H1 (cell line): Measurements from ENCODE around the gene ST6GALNAC5. TPM values are rescaled to one million over a fixed set of nuclear protein-coding genes. Genes with fewer than 3 reads are reported as not detected.

Source experiments
- CTCF ChIA-PET: fragments of 300-600 bp; sonication (Branson Sonifier 250); formaldehyde crosslinking; loops from one replicate; lab custom pipeline; 2021; ENCODE audit not compliant: partially characterized antibody; lab: Charles Lee
- POLR2A ChIA-PET: fragments of 300-600 bp; sonication (Branson Sonifier 250); formaldehyde crosslinking; loops from one replicate; lab custom pipeline; 2021; ENCODE audit warnings: inconsistent platforms; ENCODE audit not compliant: partially characterized antibody; lab: Charles Lee
- DNase-seq, 2 experiments: peaks; one replicate each; pipeline versions ENCODE4 v3.0.0 to v3.0.0-alpha.2; 2010 to 2022; ENCODE audit warnings: low spot score in 2 of 2, low read depth in 1 of 2, mixed read lengths in 1 of 2
- FAIRE-seq: peaks from 2 replicates; lab custom pipeline; 2011; peaks lifted over from hg19 to GRCh38; lab: Jason Lieb, UNC
- H2AFZ ChIP-seq: 2 replicates; pipeline ENCODE4 v1.8.1; 2012; ENCODE audit warnings: low read length, inconsistent platforms
- H2AK5ac ChIP-seq: 2 replicates; pipeline ENCODE4 v1.6.1; 2013; ENCODE audit warnings: low read depth, low read length
- H2BK120ac ChIP-seq: replicated peaks from 2 replicates; pipeline ENCODE3; 2013; ENCODE audit warnings: low read depth, low read length, inconsistent platforms
- H2BK12ac ChIP-seq: 2 replicates; pipeline ENCODE4 v1.6.1; 2013; ENCODE audit warnings: low read depth, low read length
- H2BK15ac ChIP-seq: 2 replicates; pipeline ENCODE4 v1.6.1; 2013; ENCODE audit warnings: low read length
- H2BK20ac ChIP-seq: 2 replicates; pipeline ENCODE4 v1.6.1; 2013; ENCODE audit warnings: low read length
- H2BK5ac ChIP-seq: 2 replicates; pipeline ENCODE4 v1.6.1; 2013; ENCODE audit warnings: low read depth, low read length
- H3K14ac ChIP-seq: 2 replicates; pipeline ENCODE4 v1.6.1; 2013; ENCODE audit warnings: inconsistent platforms; ENCODE audit not compliant: insufficient read length
- H3K18ac ChIP-seq: 2 replicates; pipeline ENCODE4 v1.6.1; 2013; ENCODE audit warnings: low read length; ENCODE audit errors: extremely low read depth
- H3K23ac ChIP-seq: 2 replicates; pipeline ENCODE4 v1.6.1; 2013; ENCODE audit warnings: inconsistent platforms; ENCODE audit not compliant: insufficient read length
- H3K23me2 ChIP-seq: 2 replicates; pipeline ENCODE4 v1.6.1; 2013; ENCODE audit warnings: low read depth, low read length
- H3K27ac ChIP-seq: 2 replicates; pipeline ENCODE4 v1.6.1; 2011; ENCODE audit warnings: low read depth, low read length, inconsistent platforms
- H3K27me3 ChIP-seq, 4 experiments: replicated peaks in 1 of 4; 1 replicate in 1 of 4; 2 replicates in 3 of 4; pipeline versions ENCODE4 v1.6.1 to v1.8.1; 2011 to 2013; ENCODE audit warnings: low read length in 3 of 4, mild to moderate bottlenecking in 3 of 4, inconsistent platforms in 2 of 4, mixed read lengths in 2 of 4, moderate library complexity in 1 of 4; ENCODE audit not compliant: control insufficient read depth in 3 of 4, insufficient read depth in 3 of 4; ENCODE audit errors: extremely low read depth in 1 of 4
- H3K36me3 ChIP-seq, 4 experiments: 2 replicates each; pipeline versions ENCODE4 v1.6.1 to v1.8.1; 2011 to 2013; ENCODE audit warnings: mild to moderate bottlenecking in 4 of 4, low read length in 3 of 4, moderate library complexity in 2 of 4, control low read depth in 1 of 4, inconsistent platforms in 1 of 4; ENCODE audit not compliant: insufficient read depth in 4 of 4, control insufficient read depth in 2 of 4
- H3K4ac ChIP-seq: replicated peaks from 2 replicates; pipeline ENCODE3; 2013; ENCODE audit warnings: low read length, low read depth, mixed read lengths, inconsistent platforms; ENCODE audit not compliant: insufficient read length
- H3K4me1 ChIP-seq, 4 experiments: replicated peaks in 1 of 4; 1 replicate in 1 of 4; 2 replicates in 3 of 4; pipeline versions ENCODE4 v1.6.1 to v1.8.1; 2011 to 2013; ENCODE audit warnings: low read length in 3 of 4, inconsistent platforms in 2 of 4, mixed read lengths in 1 of 4; ENCODE audit not compliant: insufficient read depth in 4 of 4, control insufficient read depth in 3 of 4
- H3K4me2 ChIP-seq, 2 experiments: 2 replicates each; pipeline versions ENCODE4 v1.6.1 to v1.8.1; 2011 to 2013; ENCODE audit warnings: low read depth in 2 of 2, low read length in 2 of 2, control low read depth in 1 of 2, inconsistent platforms in 1 of 2, mild to moderate bottlenecking in 1 of 2; ENCODE audit not compliant: insufficient read depth in 1 of 2
- H3K4me3 ChIP-seq, 4 experiments: fragments of 200-600, 300-600 bp in 1 of 4; sonication (generic), shearing (Covaris generic), sonication (Bioruptor Twin) in 1 of 4; 2 replicates each; pipeline versions ENCODE4 v1.5.1 to v1.8.1; 2011 to 2016; ENCODE audit warnings: low read length in 4 of 4, low read depth in 3 of 4, control low read depth in 2 of 4, inconsistent platforms in 2 of 4, mild to moderate bottlenecking in 2 of 4, mixed read lengths in 1 of 4, moderate library complexity in 1 of 4; ENCODE audit not compliant: insufficient read depth in 2 of 4; ENCODE audit errors: extremely low read depth in 1 of 4
- H3K56ac ChIP-seq: replicated peaks from 2 replicates; pipeline ENCODE3; 2013; ENCODE audit warnings: low read depth, mild to moderate bottlenecking, mixed read lengths, low read length, inconsistent platforms; ENCODE audit not compliant: insufficient read length
- H3K79me1 ChIP-seq: 2 replicates; pipeline ENCODE4 v1.6.1; 2013; ENCODE audit warnings: low read depth, low read length, control low read depth
- H3K79me2 ChIP-seq, 2 experiments: 2 replicates each; pipeline versions ENCODE4 v1.6.1 to v1.8.1; 2012 to 2013; ENCODE audit warnings: low read length in 2 of 2, mild to moderate bottlenecking in 2 of 2, inconsistent platforms in 1 of 2; ENCODE audit not compliant: insufficient read depth in 2 of 2, control insufficient read depth in 1 of 2
- H3K9ac ChIP-seq, 4 experiments: replicated peaks in 1 of 4; 1 replicate in 1 of 4; 2 replicates in 3 of 4; pipeline versions ENCODE4 v1.6.1 to v1.8.1; 2011 to 2013; ENCODE audit warnings: low read depth in 3 of 4, low read length in 3 of 4, control low read depth in 2 of 4, mild to moderate bottlenecking in 2 of 4, moderate library complexity in 2 of 4, inconsistent platforms in 1 of 4; ENCODE audit errors: extremely low read depth in 1 of 4
- H3K9me3 ChIP-seq, 2 experiments: 2 replicates each; pipeline versions ENCODE4 v1.6.1 to v1.8.1; 2012 to 2013; ENCODE audit warnings: mild to moderate bottlenecking in 2 of 2, moderate library complexity in 2 of 2, control low read depth in 1 of 2, inconsistent platforms in 1 of 2, low read depth in 1 of 2, low read length in 1 of 2, mixed read lengths in 1 of 2; ENCODE audit not compliant: insufficient read depth in 2 of 2
- H4K20me1 ChIP-seq, 2 experiments: replicated peaks in 1 of 2; 2 replicates each; pipeline versions ENCODE3 to v1.8.1; 2011 to 2013; ENCODE audit warnings: inconsistent platforms in 2 of 2, low read length in 2 of 2, mild to moderate bottlenecking in 1 of 2; ENCODE audit not compliant: insufficient read depth in 2 of 2, control insufficient read depth in 1 of 2
- H4K5ac ChIP-seq: 2 replicates; pipeline ENCODE4 v1.6.1; 2013; ENCODE audit warnings: low read length, low read depth, mixed read lengths, inconsistent platforms; ENCODE audit not compliant: insufficient read length
- H4K8ac ChIP-seq: 2 replicates; pipeline ENCODE4 v1.8.0; 2013; ENCODE audit warnings: mild to moderate bottlenecking, moderate library complexity, low read length, inconsistent platforms; ENCODE audit not compliant: insufficient read depth; ENCODE audit errors: extremely low read depth
- H4K91ac ChIP-seq: replicated peaks from 2 replicates; pipeline ENCODE3; 2013; ENCODE audit warnings: low read length, mixed read lengths, inconsistent platforms; ENCODE audit not compliant: insufficient read length
- CEBPB ChIP-seq: IDR thresholded peaks from 2 replicates; pipeline ENCODE4 v1.6.1; 2012; ENCODE audit warnings: low read depth, low read length
- EZH2 ChIP-seq: fragments of 200-600 bp; sonication (generic); IDR thresholded peaks from 2 replicates; pipeline ENCODE4 v1.7.1; 2012; ENCODE audit warnings: low read depth, mild to moderate bottlenecking, moderate library complexity, low read length, inconsistent platforms; ENCODE audit not compliant: severe bottlenecking
- FOSL1 ChIP-seq: IDR thresholded peaks from 2 replicates; pipeline ENCODE4 v1.6.1; 2011; ENCODE audit warnings: mild to moderate bottlenecking, low read depth, low read length, moderate library complexity; ENCODE audit not compliant: insufficient read depth
- POLR2AphosphoS5 ChIP-seq: IDR thresholded peaks from 2 replicates; pipeline ENCODE4 v1.6.1; 2011; ENCODE audit warnings: low read depth, low read length
- SIRT6 ChIP-seq: IDR thresholded peaks from one replicate; pipeline ENCODE4 v1.7.1; 2012; ENCODE audit warnings: low read length, inconsistent platforms
- TAF1 ChIP-seq: IDR thresholded peaks from 2 replicates; pipeline ENCODE4 v1.6.1; 2011; ENCODE audit warnings: mild to moderate bottlenecking, low read depth, low read length
- ZNF274 ChIP-seq: IDR thresholded peaks from 2 replicates; pipeline ENCODE4 v1.7.0; 2012; ENCODE audit warnings: low read length, borderline replicate concordance; ENCODE audit errors: extremely low read depth
- WGBS, 2 experiments: shearing (Covaris generic) in 1 of 2; methylation state at CpG; one replicate each; pipeline versions ENCODE4 v1.1.6 to v1.1.7; 2013 to 2015; ENCODE audit warnings: low lambda C conversion rate in 2 of 2, mixed read lengths in 2 of 2, inconsistent platforms in 1 of 2, low coverage in 1 of 2, missing lambda C conversion rate in 1 of 2; ENCODE audit not compliant: insufficient replicate concordance in 2 of 2, insufficient coverage in 1 of 2, insufficient read length in 1 of 2; ENCODE audit errors: extremely low coverage in 1 of 2, missing lambda C conversion rate in 1 of 2; 5-methylcytosine and 5-hydroxymethylcytosine counted together
- polyA plus RNA-seq, 7 experiments: library from polyadenylated mRNA; depleted of rRNA in 3 of 7; stranded (reverse) in 5 of 7; unstranded in 2 of 7; fragments of >200 nt in 5 of 7; fragments of 200-250 nt in 2 of 7; gene quantifications; 1 replicate in 5 of 7; 2 replicates in 1 of 7; 4 replicates in 1 of 7; pipeline versions ENCODE4 v1.2.1 to v1.2.3, GENCODE V29; 2011 to 2013; ENCODE audit warnings: missing spikeins in 2 of 7, mixed read lengths in 2 of 7
- total RNA-seq: library from RNA; stranded (reverse); fragmentation: NEBNext Ultra II Directional; extraction: Animal tissue kit (Norgen Biotek cat#: 25700); gene quantifications from 2 replicates; pipeline ENCODE4 v1.2.1, GENCODE V29; 2021

Gene ST6GALNAC5
- total and polyA plus RNA-seq, 2 of the 8 experiments (the other 6 are each of a cell fraction or from before 2014, with no cell fraction given): 6.2 to 7.3 TPM

- Histone ChIP-seq H4K8ac (no peak overlapping the region), H4K20me1 (no peaks in the 10 kb centered on the region), H2BK120ac (no peak overlapping the region), H3K23ac (no peak overlapping the region), H4K91ac (no peak overlapping the region), H3K27me3 (peaks cover 0 to 15% (median 8%) of the 10 kb centered on the region in 4 experiments; a peak in 6 of 7 replicates), H4K5ac (no peak overlapping the region), H3K79me2 (no peaks in the 10 kb centered on the region), H3K18ac (no peak overlapping the region), H2BK15ac (no peak overlapping the region), H3K4ac (no peak overlapping the region), H2BK20ac (no peak overlapping the region), H2AK5ac (no peak overlapping the region), H3K9ac (no peak overlapping the region), H3K4me2 (no peak overlapping the region; a peak in 1 of 4 replicates), H3K23me2 (peaks cover 16% of the 10 kb centered on the region; the same call in 1 of the 2 replicates), H2BK5ac (no peak overlapping the region), H2BK12ac (no peak overlapping the region), H3K56ac (no peak overlapping the region), H3K27ac (no peak overlapping the region), H3K36me3 (no peaks in the 10 kb centered on the region), H3K4me1 (no peaks in the 10 kb centered on the region; a peak in 1 of 7 replicates), H2AFZ (no peak overlapping the region), H3K4me3 (no peak overlapping the region), H3K79me1 (no peaks in the 10 kb centered on the region), H3K9me3 (no peaks in the 10 kb centered on the region), H3K14ac (no peak overlapping the region)
- TF ChIP-seq EZH2 (no peak), TAF1 (no peak), ZNF274 (no peak), SIRT6 (no peak), POLR2AphosphoS5 (no peak), CEBPB (no peak), FOSL1 (no peak)
- DNase-seq (no peak), FAIRE-seq (no peak)
- POLR2A ChIA-PET: no interaction called here
- CTCF ChIA-PET: no interaction called here
- 85% methylated on average over 4 of the region's 4 CpGs; no CpG with 5 or more reads in 1 of the 2 experiments for WGBS, 2 experiments
Measured at GRCh38 chr1:76866566-76866965, 714 bp upstream of the ST6GALNAC5 start.
